Stimulated activated effector memory CD8-positive, alpha-beta T cell treated with anti-CD3 and anti-CD28 coated beads, Interleukin-12 subunit alpha, Interleukin-12 subunit beta, amount 100 ng/mL, for 72 hours (primary cell): ENCODE measurements around the gene OTUD7B.

Experiments used
- ATAC-seq: fragments of 150-1000 bp; cut with Tn5 transposase; 2 replicates; pipeline ENCODE4 v1.10.0; 2021
- DNase-seq, 2 donors: peaks; one replicate each; pipeline ENCODE4 v3.0.0; 2021 to 2022; ENCODE audit warnings: low spot score in 2 of 2
- H3K27ac Mint-ChIP-seq: one replicate; pipeline ENCODE4 v1.8.0; 2022; ENCODE audit warnings: mild to moderate bottlenecking, mixed read lengths
- H3K36me3 Mint-ChIP-seq: one replicate; pipeline ENCODE4 v1.8.0; 2022; ENCODE audit warnings: mild to moderate bottlenecking, mixed read lengths
- H3K4me1 Mint-ChIP-seq: one replicate; pipeline ENCODE4 v1.8.0; 2022; ENCODE audit warnings: mixed read lengths
- H3K4me3 Mint-ChIP-seq: one replicate; pipeline ENCODE4 v1.8.0; 2022; ENCODE audit warnings: mild to moderate bottlenecking, mixed read lengths
- H3K9me3 Mint-ChIP-seq: one replicate; pipeline ENCODE4 v1.8.0; 2022; ENCODE audit warnings: mixed read lengths

Gene OTUD7B

DNA sequence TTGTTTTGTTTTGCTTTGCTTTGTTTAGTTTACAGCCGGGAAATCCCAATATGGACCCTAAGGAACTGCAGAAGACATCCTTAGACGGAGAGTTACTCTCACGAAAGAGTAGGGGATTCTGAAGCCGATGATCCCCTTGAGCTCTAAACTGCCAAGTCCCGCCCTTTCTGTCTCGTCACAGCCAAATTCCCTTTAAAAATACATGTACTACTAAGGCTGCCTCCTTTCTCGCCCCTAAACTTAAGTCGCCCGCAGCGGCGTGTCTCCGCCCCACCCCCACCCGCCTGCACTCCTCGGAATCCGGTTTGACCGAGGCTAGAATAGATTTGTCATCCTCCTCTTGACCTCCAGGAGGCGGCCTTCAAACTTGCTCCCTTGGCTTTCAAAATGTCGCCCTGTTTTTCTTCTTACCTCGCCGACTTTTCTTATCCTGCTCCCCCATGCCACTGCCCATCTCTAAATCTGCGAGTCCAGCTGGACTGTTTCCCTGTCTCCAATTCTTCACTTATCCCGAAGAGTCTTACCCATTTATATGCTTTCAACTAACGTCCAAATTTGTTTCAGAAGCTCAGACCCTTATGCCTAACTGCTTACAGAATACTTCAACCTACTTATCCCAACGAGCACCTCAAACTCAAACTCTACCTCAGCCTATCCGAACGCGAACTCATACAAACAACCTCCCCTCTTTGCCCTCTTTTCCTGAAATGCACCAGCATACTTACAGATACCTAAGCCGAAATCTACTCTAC, 122.1 kb downstream of the OTUD7B start:
- H3K4me1 Mint-ChIP-seq, result no peaks in the 10 kb centered on the region
- DNase-seq (peak; percentile 47 to 88), ATAC-seq (peak; percentile 45)
- H3K27ac Mint-ChIP-seq, result no peak overlapping the region
- H3K9me3 Mint-ChIP-seq, result no peaks in the 10 kb centered on the region
- H3K4me3 Mint-ChIP-seq, result no peak overlapping the region
- H3K36me3 Mint-ChIP-seq, result no peaks in the 10 kb centered on the region
